Mucosa of rectum (tissue), 2 donors: ENCODE results near the gene MEGF8.
A peak's percentile ranks its signal among the peaks of the same experiment; 100 is the strongest.

Source experiments
- H3K27ac ChIP-seq, 2 donors: one replicate each; pipeline ENCODE4 v1.7.0; 2013; ENCODE audit warnings: inconsistent platforms in 2 of 2, low read depth in 2 of 2, low read length in 2 of 2
- H3K27me3 ChIP-seq, 2 donors: one replicate each; pipeline ENCODE4 v1.7.0; 2013; ENCODE audit warnings: low read length in 2 of 2; ENCODE audit not compliant: control insufficient read depth in 2 of 2, insufficient read depth in 2 of 2
- H3K36me3 ChIP-seq, 2 donors: one replicate each; pipeline ENCODE4 v1.7.0; 2013; ENCODE audit warnings: low read length in 2 of 2; ENCODE audit not compliant: control insufficient read depth in 2 of 2, insufficient read depth in 2 of 2
- H3K4me1 ChIP-seq, 2 donors: one replicate each; pipeline ENCODE4 v1.7.0; 2013; ENCODE audit warnings: low read length in 2 of 2, mild to moderate bottlenecking in 1 of 2; ENCODE audit not compliant: control insufficient read depth in 2 of 2, insufficient read depth in 2 of 2
- H3K4me3 ChIP-seq, 2 donors: one replicate each; pipeline ENCODE4 v1.7.0; 2013; ENCODE audit warnings: low read length in 2 of 2
- H3K9ac ChIP-seq, 2 donors: one replicate each; pipeline ENCODE4 v1.7.0; 2013; ENCODE audit warnings: low read length in 2 of 2, low read depth in 1 of 2, mild to moderate bottlenecking in 1 of 2
- H3K9me3 ChIP-seq, 2 donors: one replicate each; pipeline ENCODE4 v1.7.0; 2013; ENCODE audit warnings: low read length in 2 of 2; ENCODE audit not compliant: control insufficient read depth in 2 of 2
- donor health status: healthy.
- donor health status: Normal muscosa, but diverticular disease.

MEGF8 gene

DNA sequence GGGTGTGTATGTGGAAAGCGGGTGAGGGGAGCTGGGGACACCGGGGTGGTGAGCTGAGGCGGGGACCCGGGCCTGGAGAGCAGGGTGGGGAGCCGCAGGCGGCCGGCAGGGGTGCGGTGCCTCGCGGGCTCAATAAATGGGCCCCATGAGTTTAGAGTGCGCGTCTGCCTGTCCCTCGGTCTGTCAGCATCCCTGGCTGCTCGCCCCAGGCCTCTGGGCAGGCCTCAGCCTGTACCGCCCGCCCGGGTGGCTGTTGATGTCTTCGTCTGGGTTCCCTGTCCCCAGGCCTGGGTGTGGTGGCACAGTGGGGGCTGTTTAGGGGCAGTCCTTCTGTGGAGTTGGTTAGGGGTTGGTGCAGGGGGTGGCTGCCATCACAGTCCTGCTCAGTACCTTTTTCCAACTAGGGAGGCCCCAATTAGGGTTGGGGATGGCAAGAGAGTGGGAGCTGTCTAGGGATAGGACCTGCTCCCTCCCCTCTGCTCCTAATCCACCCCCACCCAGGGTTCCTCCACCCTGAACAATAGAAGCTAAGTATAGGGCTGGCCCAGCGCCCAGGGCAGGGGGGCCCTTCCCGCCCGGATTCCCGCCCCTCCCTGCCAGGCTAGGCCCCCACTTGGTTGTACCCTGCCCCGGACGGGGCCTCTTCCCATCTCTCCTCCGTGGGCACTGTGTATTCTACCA, 44.1 kb upstream of the MEGF8 start:
- Histone ChIP-seq H3K9ac (peak overlapping the region; percentile 32 to 59), H3K4me1 (peaks cover 60 to 61% of the 10 kb centered on the region in 2 donors), H3K27me3 (no peaks in the 10 kb centered on the region), H3K4me3 (peak overlapping the region; percentile 14 to 41), H3K9me3 (no peaks in the 10 kb centered on the region), H3K27ac (peak overlapping the region; percentile 73 to 97), H3K36me3 (no peaks in the 10 kb centered on the region)

DNA sequence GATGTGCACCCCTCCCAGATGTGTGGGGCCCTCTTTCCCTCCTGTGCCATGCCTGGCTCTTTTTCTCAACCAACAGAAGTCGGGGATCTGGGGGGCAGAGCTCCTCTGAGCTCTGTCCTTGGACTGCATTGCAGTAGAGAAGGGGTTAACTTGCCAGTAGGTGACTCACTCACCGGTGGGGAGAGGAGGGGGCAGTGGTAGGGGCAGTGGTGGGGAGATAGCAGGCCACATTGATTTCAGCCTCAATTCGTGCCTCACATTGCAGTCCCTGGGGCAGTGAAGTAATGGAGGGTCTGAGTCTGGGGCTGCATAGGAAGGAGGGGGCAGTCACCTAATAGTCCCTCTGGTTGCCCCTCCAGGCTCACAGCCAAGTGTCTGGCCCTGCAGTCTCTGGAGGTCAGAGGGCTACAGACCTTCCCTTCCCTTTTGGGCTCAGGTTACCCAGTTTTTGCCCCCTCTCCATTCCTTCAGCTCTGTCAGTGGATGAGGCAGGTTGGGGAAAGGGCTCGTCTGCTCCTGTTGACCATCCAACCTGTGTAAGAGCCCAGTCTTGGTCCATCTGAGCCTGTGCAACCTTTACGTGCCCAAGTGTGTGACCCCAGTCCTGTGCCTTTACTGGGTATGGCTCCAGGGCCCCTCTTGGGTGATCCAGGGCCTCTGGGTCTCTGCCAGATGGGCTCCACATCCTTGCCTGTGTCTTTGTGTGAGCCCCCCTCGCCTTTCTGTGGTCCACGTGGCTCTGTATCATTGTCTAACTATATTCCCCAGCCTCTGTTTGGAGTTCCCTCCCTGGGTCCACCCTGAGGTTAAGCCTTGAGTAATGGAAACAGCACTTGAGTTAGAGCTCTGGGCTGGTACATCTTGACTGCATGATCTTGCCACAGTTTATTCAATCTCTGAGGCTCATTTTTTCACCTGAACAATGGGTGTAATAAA, 43.3 kb upstream of the MEGF8 start:
- Histone ChIP-seq H3K4me1 (peaks cover 58 to 61% of the 10 kb centered on the region in 2 donors), H3K9me3 (no peaks in the 10 kb centered on the region), H3K9ac (no peak overlapping the region), H3K27ac (peak overlapping the region; percentile 73 to 97), H3K4me3 (peak overlapping the region in 1 of 2 donors; percentile 14), H3K36me3 (peaks cover 0 to under 1% of the 10 kb centered on the region in 2 donors), H3K27me3 (no peaks in the 10 kb centered on the region)

DNA sequence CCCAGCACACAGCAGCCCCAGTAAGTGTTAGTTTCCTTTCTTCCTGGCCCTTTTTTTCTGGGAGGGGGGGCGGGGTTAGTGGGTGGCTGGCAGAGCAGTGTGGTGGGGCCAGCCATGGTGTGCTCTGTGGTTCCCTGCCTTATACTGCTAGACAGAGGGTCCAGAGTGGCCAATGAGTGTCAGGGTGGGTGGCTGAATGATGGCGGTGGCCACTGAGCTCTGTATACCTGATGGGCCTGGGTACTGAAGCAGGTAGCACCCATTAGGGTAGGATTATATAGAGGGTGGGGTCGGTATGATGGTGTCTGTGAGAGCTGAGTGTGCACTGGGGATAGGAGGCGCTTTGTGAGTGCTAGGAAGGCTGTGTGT, 42.6 kb upstream of the MEGF8 start:
- peaks cover 55 to 58% of the 10 kb centered on the region in 2 donors for H3K4me1 ChIP-seq
- no peaks in the 10 kb centered on the region for H3K9me3 ChIP-seq
- peak overlapping the region; percentile 81 to 97 for H3K27ac ChIP-seq
- peak overlapping the region; percentile 58 to 81 for H3K9ac ChIP-seq
- H3K36me3 ChIP-seq: peaks cover 6 to 8% of the 10 kb centered on the region in 2 donors
- peak overlapping the region; percentile 61 to 78 for H3K4me3 ChIP-seq
- no peaks in the 10 kb centered on the region for H3K27me3 ChIP-seq

DNA sequence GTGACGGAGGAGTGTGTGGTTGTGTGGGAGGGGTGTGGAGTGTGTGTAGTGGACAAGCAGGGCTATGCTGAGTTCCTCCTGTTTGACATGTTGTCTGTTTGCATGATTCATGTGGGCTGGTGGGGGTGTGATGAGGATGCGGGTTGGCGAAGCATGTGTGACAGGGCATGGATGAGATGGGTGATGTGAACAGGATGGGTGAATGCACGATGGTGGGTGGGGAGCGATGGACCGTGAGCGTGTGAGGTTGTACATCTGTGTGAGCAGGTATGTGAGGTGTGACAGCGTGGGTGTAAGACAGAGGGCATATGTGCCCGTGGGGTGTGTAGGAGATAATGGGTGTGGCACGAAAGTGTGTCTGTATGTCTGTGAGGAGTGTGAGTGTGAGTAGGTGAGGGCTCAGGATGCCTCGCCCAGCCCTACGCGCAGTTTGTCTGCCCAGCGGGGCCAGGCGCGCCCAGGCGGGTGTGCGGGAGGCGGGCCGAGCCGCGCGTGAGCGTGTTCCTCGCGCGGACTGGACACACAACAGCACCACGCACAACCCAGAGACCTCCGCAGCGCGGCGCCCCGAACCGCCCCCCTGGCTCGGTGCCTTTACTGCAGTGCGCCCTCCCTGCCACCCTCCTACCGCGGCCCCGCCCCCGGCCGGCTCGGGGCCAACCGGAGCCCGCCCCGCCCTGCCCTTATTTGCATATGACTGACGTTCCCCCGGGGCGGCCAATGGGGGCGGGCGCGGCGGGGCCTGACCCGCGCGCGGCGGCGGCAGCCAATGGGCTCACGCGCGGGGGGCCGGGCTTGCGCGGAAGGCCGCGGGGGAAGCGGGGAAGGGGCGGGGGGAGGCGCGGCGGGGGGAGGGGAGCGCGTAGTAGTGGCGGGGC, 42.0 kb upstream of the MEGF8 start:
- no peaks in the 10 kb centered on the region for H3K9me3 ChIP-seq
- peak overlapping the region; percentile 61 to 78 for H3K4me3 ChIP-seq
- H3K4me1 ChIP-seq: peaks cover 48 to 53% of the 10 kb centered on the region in 2 donors

DNA sequence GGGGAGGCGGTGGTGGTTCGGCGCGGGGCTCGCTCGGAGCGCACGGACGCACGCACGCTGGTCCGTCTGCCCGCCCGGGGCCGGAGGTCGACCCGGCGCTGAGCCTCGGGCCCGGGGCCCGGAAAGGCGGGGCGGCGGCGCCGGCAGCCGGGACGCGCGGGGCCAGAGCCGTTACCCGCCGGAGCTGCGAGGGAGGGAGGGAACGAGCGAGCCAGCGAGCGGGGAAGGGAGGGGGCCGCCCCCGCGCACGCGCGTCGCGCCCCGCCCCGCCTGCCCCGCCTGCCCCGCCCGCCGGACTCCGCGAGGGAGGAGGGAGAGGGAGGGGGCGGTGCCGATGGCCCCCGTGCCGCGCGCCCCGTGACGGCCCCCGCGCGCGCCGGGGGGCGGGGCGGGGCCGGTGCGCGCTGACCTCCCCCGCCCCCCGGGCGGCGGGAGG, 41.4 kb upstream of the MEGF8 start:
- Histone ChIP-seq H3K4me1 (peaks cover 42 to 46% of the 10 kb centered on the region in 2 donors), H3K9me3 (no peaks in the 10 kb centered on the region), H3K36me3 (peaks cover 15 to 20% of the 10 kb centered on the region in 2 donors), H3K9ac (peak overlapping the region in 1 of 2 donors; percentile 62), H3K27ac (peak overlapping the region; percentile 60 to 83), H3K27me3 (no peaks in the 10 kb centered on the region), H3K4me3 (peak overlapping the region in 1 of 2 donors; percentile 61)

More for the DNA sequence above, 42.0 kb upstream of the MEGF8 start:
- Histone ChIP-seq H3K27ac (peak overlapping the region; percentile 81 to 97), H3K9ac (peak overlapping the region; percentile 62 to 81), H3K36me3 (peaks cover 11 to 14% of the 10 kb centered on the region in 2 donors), H3K27me3 (no peaks in the 10 kb centered on the region)

DNA sequence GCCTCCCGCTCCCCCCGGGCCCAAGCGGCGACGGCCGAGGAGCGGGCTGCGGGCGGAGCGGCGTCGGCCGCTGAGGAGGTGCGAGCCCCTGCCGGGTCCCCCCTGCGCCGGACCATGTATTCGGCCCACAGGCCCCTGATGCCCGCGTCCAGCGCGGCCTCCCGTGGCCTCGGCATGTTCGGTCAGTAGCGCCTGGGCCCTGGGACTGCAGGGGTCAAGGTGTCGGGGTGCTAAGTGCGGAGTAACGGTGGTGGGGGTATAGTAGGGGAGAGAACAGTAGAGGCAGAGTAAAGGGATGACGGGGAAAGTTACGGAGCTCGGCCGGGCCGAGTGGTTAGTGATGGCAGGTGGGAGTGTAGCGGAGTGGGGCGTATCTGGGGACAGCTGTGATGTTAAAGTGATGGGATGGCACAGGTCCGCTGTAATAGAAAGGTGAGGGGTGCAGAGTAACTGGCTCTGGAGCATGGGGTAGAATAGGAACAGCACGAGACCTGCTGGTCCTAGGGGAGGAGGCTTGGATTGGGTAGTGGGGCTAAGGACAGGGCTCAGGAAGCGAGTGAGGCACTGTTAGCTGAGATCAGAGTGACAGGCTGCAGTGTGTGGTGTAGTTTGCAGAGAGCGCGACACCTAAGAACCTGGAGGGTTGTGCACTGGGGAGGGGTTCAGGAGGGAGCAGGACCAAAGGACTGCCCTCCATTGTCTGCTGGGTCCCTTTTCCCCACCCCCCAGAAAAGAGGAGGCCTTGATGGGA, 40.7 kb upstream of the MEGF8 start:
- Histone ChIP-seq H3K36me3 (peaks cover 18 to 26% of the 10 kb centered on the region in 2 donors), H3K27me3 (no peaks in the 10 kb centered on the region), H3K4me1 (peaks cover 35 to 39% of the 10 kb centered on the region in 2 donors), H3K9me3 (no peaks in the 10 kb centered on the region), H3K9ac (peak overlapping the region; percentile 14 to 56), H3K4me3 (peak overlapping the region; percentile 63 to 78), H3K27ac (peak overlapping the region; percentile 31 to 43)

DNA sequence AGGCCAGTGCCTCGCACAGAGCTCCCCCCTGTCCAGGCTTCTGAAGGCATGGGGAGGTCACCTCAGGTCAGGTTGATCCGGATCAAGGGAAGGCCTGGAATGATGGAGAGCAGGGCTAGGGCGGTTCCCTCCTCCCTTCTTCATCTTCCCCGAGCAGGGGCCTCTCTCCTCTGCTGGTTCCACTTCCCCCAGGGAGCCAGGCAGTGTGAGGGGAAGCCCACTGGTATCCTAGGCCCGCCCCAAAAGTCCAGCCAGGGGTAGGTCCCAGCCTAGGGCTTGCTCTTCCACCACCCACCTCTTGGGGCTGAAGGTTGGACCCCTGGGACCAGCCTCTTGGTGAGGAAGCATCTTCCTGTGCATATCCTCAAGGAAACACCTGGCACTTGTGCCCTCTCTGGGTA, 39.9 kb upstream of the MEGF8 start:
- Histone ChIP-seq H3K4me3 (peak overlapping the region; percentile 63 to 78), H3K9ac (peak overlapping the region in 1 of 2 donors; percentile 56), H3K9me3 (no peaks in the 10 kb centered on the region), H3K27ac (peak overlapping the region in 1 of 2 donors; percentile 43), H3K27me3 (no peaks in the 10 kb centered on the region), H3K4me1 (peaks cover 35 to 39% of the 10 kb centered on the region in 2 donors), H3K36me3 (peaks cover 25 to 34% of the 10 kb centered on the region in 2 donors)

DNA sequence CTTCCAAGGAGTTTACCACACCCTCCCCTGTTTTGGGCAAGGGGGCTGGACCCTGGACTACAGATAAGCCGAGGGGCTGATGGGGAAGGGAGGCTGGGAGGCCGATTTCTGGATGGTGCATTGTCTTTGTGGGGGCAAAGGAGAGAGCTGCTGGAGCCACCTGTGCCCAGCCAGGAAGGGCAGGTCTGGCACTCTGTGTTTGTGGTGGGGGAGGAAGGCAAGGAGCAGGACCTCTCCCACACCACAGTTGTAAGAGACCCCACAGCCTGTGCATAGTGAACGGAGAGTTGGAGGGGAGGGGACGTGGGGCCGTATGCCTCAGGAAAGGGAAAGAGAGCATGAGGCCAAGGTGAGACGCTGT, 39.5 kb upstream of the MEGF8 start:
- Histone ChIP-seq H3K9me3 (no peaks in the 10 kb centered on the region), H3K27me3 (no peaks in the 10 kb centered on the region), H3K4me1 (peaks cover 35 to 39% of the 10 kb centered on the region in 2 donors), H3K36me3 (peaks cover 29 to 35% of the 10 kb centered on the region in 2 donors), H3K9ac (peak overlapping the region; percentile 1 to 14), H3K27ac (peak overlapping the region in 1 of 2 donors; percentile 43), H3K4me3 (peak overlapping the region in 1 of 2 donors; percentile 31)
